Suppressor macrophage treated with lipopolysaccharide for 4 hours (primary cell): ENCODE measurements around the gene CD28.
"Not testable (repeated sequence)": the region's sequence is repeated elsewhere in the genome, so short reads cannot be mapped to it uniquely, and the experiment has no call there.

Experiments used
- DNase-seq: peaks from one replicate; pipeline ENCODE4 v3.0.0-alpha.2; 2020

Gene CD28

GRCh38 chr2:203688798-203689197, 17.6 kb upstream of the CD28 start:
- peak; percentile 76 for DNase-seq

DNA sequence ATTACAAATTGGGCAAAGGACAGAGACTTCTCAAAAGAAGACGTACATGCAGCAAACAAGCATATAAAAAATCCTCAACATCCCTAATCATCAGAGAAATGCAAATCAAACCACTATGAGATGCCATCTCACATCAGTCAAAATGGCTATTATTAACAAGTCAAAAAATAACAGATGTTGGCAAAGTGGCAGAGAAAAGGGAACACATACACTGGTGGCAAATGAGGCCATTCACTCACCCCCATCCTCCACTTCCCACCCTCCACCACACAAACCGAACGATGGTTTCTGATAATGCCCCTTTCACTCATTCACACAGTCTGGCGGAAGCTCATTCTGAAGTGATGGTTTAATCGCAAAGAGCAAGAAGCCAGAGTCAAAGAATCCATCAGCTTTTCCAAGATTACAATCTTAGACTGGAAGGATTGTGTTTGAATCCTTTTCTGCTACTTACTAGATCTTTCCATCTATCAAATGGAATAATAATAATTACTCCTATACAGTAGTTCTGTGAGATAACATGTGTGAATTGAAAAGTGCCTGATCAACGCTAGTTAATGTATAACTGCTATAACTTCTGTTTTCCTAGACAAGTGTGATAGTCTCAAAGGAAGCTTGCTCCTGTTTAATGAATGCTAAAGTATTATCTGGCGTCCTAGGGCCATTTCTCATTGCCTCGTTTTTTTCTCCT, 16.9 kb upstream of the CD28 start:
- DNase-seq: no peak

- no peak for DNase-seq
Measured at GRCh38 chr2:203690117-203690431, 16.4 kb upstream of the CD28 start.

GRCh38 chr2:203690441-203691047, 15.9 kb upstream of the CD28 start:
- no peak for DNase-seq

GRCh38 chr2:203691149-203691548, 15.3 kb upstream of the CD28 start:
- DNase-seq: no peak

GRCh38 chr2:203692031-203692710, 14.3 kb upstream of the CD28 start:
- no peak for DNase-seq

DNA sequence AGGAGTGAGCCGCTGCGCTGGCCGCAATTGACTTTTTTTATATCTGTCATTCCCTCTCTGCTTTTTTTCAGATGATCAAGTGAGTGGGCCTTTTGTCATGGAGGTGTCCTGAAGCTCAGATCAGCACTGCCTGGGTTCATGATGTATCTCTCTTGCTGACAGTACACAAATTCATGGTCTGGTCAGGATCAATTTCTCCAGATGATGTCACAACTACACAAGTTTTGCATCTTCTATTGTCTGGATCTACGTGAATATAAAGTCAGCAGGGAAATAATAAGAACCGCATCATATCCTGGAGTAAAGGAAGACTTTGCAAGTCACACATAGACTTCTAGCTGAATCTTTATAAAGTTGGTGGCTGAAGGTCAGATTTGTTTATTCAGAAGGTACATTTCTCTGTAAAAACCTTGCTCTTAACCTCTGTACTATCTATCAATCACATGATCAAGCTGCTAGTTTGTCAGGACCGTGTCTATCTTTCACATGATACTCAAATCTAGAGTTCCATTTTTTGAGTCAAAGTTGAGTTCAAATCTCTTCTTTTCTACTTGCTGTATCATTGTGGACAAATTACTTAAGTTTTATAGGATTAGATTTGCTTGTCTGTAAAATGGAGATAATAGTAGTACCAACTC, 13.1 kb upstream of the CD28 start:
- DNase-seq: no peak

DNA sequence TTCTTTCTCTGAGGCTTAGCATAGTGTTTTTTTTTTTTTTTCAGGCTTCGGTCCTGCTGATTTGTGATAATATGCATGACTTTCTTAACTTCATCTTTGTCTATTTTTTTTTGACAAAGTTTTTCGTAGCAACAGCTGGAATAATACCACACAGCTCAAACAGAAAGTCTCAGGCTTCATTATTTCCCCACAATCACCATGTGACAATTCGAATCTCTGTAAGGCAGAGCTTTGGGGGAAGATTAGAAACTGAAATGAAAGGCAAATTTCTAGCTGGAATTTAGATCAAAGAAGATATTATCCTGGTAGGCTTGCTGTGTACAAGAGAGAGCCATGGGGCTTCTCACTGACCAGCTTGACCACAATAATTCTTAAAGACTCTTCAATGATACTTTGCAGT, 12.2 kb upstream of the CD28 start:
- DNase-seq: peak; percentile 30

DNA sequence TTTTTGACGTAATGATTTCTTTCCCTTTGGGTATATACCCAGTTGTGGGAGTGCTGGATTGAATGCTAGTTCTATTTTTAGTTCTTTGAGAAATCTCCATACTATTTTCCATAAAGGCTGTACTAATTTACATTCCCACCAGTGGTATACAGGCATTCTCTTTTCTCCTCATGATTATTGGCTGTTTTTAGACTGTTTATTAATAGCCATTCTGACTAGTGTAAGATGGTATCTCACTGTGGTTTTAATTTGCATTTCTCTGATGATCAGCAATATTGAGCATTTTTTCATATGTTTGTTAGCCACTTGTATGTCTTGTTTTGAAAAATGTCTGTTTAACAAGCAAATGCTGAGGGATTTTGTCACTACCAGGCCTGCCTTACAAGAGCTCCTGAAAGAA, 9.2 kb upstream of the CD28 start:
- DNase-seq: no peak

- not testable (repeated sequence) for DNase-seq
Measured at GRCh38 chr2:203697763-203698162, 8.7 kb upstream of the CD28 start.

DNA sequence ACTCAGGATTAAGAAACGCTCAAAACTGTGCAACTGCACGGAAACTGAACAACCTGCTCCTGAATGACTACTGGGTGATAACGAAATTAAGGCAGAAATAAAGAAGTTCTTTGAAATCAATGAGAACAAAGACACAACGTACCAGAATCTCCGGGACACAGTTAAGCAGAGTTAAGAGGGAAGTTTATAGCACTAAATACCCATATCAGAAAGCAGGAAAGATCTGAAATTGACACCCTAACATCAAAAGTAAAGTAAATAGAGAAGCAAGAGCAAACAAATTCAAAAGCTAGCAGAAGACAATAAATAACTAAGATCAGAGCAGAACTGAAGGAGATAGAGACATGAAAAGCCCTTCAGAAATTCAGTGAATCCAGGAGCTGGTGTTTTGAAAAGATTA, 8.0 kb upstream of the CD28 start:
- DNase-seq: not testable (repeated sequence)

GRCh38 chr2:203704430-203704829, 2.0 kb upstream of the CD28 start:
- DNase-seq: no peak

GRCh38 chr2:203705178-203705577, 1.3 kb upstream of the CD28 start:
- DNase-seq: no peak

- DNase-seq: no peak
Measured at GRCh38 chr2:203707530-203707929, 1.1 kb downstream of the CD28 start.

- no peak for DNase-seq
Measured at GRCh38 chr2:203708846-203709396, 2.5 kb downstream of the CD28 start.

GRCh38 chr2:203709416-203710040, 3.1 kb downstream of the CD28 start:
- no peak for DNase-seq

GRCh38 chr2:203710226-203710625, 3.8 kb downstream of the CD28 start:
- DNase-seq: no peak

DNA sequence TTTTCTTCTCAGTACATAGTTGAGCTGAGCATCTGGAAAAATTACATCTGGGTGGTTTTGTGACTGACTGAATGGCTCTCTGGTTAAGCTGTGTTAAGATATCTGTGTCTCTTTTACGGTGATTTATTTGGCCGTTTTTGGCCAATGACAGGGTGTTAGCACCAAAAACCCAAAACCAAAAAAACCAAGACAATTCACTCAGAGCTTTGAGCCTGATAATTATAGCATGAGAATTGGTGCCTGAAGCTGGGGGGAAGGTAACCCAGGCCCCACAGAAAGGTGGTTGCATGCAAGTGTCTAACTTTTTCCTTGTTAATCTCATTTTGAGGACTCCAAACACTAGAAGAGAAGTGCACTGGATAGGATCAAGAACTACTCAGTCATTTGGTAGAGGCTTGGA, 4.5 kb downstream of the CD28 start:
- DNase-seq: no peak

DNA sequence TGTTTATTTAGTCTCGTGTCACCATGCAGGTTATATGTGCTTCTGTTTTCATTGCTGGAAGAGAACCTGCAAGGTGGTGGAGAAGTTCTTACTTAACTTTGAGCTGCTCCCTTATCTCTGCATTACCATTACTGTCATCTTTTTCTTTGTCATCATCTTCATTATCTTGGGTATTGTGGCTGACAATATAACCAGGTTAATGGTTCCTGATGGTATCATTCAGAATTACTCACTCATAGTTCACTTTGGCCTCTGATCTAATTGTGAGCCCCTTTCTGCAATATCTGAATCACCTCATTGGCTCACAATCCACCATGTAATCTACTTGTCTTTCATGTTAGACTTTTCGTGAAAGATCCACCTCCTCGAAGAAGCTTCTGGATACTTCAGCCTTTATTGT, 5.0 kb downstream of the CD28 start:
- no peak for DNase-seq

GRCh38 chr2:203713381-203713780, 6.9 kb downstream of the CD28 start:
- DNase-seq: no peak

- DNase-seq: no peak
Measured at GRCh38 chr2:203714112-203714511, 7.7 kb downstream of the CD28 start.

DNA sequence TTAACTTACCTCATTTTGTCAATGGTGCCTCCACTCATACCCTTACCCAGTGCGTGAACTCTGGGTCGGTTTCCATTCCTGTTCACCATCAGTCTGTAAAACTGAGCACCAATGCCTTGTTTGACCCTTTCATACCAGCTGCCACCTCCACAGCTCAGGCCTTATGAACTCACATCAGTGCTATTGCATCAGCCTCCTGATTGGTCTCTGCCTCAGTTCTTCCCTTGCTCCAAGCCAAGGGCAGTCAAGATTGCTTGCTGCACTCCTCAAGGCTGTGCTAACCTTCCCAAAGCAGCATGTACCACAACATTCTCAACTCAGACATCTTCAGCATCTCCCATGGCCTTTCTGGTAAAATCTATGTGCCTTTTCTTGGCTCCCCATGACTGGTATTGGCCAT, 9.3 kb downstream of the CD28 start:
- no peak for DNase-seq

GRCh38 chr2:203718087-203718486, 11.6 kb downstream of the CD28 start:
- DNase-seq: no peak
